HG02571 (cell line): ENCODE results near the gene NOSTRIN.
"Not testable (repeated sequence)": the region's sequence is repeated elsewhere in the genome, so short reads cannot be mapped to it uniquely, and the experiment has no call there.

Experiments
- ATAC-seq: cut with Tn5 transposase; IDR thresholded peaks from one replicate; pipeline ENCODE4 v1.9.1; 2021; ENCODE audit warnings: mild to moderate bottlenecking, moderate library complexity; ENCODE audit not compliant: unreplicated experiment

The NOSTRIN gene

GRCh38 chr2:168867164-168867563 lies 64.7 kb downstream of the NOSTRIN start:
- ATAC-seq = not testable (repeated sequence)

DNA sequence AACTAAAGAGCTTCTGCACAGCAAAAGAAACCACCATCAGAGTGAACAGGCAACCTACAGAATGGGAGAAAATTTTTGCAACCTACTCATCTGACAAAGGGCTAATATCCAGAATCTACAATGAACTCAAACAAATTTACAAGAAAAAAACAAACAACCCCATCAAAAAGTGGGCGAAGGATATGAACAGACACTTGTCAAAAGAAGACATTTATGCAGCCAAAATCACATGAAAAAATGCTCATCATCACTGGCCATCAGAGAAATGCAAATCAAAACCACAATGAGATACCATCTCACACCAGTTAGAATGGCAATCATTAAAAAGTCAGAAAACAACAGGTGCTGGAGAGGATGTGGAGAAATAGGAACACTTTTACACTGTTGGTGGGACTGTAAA lies 67.9 kb downstream of the NOSTRIN start:
- not testable (repeated sequence) for ATAC-seq

- ATAC-seq = not testable (repeated sequence)
Measured at GRCh38 chr2:168870824-168871223, 68.4 kb downstream of the NOSTRIN start.

- ATAC-seq = no peak
Measured at GRCh38 chr2:168874368-168875054, 72.1 kb downstream of the NOSTRIN start.

DNA sequence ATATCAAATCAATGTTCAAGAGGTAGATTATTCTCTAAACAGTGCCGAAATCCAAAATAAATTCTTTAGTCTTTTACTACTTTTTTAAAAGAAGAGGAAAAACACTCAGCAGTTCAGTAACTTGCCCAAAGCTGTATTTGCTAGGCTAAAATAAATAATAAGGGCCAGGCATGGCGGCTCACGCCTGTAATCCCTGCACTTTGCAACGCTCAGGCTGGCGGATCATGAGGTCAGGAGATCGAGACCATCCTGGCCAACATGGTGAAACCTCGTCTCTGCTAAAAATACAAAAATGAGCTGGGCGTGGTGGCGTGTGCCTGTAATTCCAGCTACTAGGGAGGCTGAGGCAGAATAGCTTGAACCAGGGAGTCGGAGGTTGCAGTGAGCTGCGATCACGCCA lies 79.7 kb downstream of the NOSTRIN start:
- not testable (repeated sequence) for ATAC-seq

DNA sequence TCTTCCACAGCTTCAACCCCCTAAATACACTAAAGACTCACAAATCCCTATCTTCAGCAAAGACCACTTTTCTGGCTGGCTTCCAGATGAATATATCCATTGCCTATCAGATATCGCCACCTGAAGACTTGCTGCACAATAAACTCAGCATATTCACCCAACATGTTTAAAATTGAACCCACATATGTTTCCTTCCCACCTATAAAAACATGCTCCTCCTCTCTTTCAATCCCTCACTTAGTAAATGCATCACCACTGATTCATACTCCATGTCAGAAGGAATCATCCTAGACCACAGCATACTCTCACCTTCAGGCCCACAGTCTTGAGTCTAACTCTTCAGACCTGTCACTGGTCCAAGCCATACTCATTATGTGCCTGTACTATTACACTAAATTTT lies 82.5 kb downstream of the NOSTRIN start:
- ATAC-seq = no peak

GRCh38 chr2:168889635-168890005 lies 87.2 kb downstream of the NOSTRIN start:
- no peak for ATAC-seq

GRCh38 chr2:168890006-168890782 lies 87.8 kb downstream of the NOSTRIN start, which contains the start of gene SPC25:
Gene SPC25 (minus strand): TSS chr2:168890430. CDS start chr2:168889519, 911 bp downstream.
- peak; percentile 100 for ATAC-seq

DNA sequence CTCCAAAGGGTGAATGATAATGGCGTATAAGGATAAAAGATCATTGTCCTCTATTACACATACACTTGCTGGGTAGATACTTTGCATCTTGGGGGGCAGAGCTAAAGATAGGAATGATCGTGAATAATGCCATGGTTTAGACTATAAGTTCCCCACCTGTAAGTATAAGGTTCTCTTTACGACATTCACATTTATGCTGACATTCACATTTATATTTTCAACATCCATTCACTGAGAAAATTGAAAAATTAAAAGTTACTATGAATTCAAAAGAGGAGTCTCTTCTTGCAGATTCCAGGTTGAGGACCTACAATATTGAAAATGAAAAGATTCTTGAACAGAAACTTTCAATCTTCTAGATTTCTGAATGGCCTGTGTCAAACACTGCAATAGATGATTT lies 89.9 kb downstream of the NOSTRIN start:
- ATAC-seq = no peak

GRCh38 chr2:168894101-168894500 lies 91.7 kb downstream of the NOSTRIN start:
- no peak for ATAC-seq

GRCh38 chr2:168894720-168895119 lies 92.3 kb downstream of the NOSTRIN start:
- no peak for ATAC-seq

- ATAC-seq = no peak
Measured at GRCh38 chr2:168895771-168896170, 93.3 kb downstream of the NOSTRIN start.

GRCh38 chr2:168896783-168897182 lies 94.3 kb downstream of the NOSTRIN start:
- ATAC-seq = no peak

DNA sequence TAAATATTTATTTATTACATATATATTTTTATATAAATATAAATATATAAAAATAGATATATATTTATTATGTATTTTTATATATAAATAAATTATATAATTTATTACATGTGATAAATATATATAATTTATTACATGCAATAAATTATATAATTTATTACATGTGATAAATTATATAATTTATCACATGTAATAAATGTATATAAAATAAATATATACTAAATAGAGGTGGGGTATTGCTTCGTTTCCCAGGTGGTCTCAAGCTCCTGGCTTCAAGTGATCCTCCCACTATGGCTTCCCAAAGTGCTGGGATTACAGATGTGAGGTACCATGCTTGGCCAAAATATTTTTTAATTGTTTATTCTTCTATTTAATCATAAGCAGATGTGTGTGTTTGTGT lies 95.0 kb downstream of the NOSTRIN start:
- ATAC-seq = no peak

DNA sequence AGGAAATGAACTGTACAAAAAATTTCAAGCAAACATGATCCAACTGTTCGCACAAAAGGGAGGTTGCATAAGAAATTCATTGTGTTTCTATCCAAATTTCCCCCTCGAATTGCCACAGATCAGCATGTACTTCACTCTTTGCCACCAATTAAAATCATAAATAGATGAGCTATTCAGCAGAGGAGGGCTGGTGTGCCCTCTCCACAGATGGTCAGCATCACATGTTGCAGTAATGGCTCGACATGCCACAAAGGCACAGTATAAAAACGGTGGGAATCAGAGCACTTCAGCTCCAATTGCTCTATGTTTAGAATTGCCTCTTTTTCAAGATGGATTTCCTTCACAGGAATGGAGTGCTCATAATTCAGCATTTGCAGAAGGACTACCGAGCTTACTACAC lies 98.6 kb downstream of the NOSTRIN start, which contains the start of gene G6PC2:
TSS of gene G6PC2 (plus strand) at position 289 of the 400 bp plus-strand sequence. CDS start at position 330, 41 bp downstream.
- no peak for ATAC-seq

- ATAC-seq = no peak
Measured at GRCh38 chr2:168903888-168904287, 101.5 kb downstream of the NOSTRIN start.

GRCh38 chr2:168904358-168904757 lies 101.9 kb downstream of the NOSTRIN start:
- no peak for ATAC-seq

DNA sequence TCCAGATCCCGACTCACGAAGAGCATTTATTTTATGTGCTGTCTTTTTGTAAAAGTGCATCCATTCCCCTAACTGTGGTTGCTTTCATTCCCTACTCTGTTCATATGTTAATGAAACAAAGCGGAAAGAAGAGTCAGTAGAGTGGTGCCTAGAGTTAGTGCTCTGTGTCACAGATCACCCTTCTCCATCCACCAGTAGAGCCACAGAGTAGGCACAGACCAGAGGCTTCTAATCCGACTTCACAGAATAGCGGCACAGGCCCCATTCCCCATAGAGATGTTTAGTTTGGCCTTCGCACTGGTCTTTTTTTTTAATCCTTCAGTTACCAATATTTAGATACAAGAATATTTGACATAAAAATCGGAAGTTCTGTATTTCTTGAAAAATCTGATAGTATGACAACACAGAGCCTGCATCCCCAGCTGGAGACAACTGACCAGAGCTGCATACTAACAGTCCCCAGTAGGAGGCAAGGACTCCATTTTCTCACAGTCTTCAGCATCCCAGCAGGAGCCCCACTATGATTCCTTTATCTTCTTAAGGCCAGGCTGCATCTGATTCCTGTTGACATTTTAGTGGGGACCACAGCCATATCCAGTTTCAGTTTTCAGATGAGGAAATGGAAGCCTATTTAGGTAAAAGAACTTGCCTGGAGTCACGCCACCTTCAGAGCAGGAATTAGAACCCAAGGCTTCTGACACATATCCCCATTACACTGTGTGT lies 105.7 kb downstream of the NOSTRIN start:
- no peak for ATAC-seq

DNA sequence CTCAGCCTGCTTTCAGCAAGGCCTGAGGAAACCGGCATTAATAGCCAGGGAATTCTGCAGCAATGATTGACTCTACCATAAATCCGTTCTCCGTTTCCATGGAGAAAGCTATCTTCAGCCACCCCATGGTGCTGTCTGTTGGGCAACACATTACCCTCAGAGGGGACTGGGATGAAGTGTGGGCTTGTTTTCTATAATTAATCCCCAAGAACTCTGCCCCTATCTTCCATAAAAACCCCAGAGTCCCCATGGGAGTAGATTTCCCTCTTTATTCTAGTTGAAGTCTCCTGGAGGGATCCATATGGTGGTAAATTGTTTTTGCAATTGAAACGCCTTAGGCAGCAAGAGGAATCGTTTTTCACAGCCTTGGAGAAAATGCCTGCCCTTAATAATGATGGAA lies 107.9 kb downstream of the NOSTRIN start:
- no peak for ATAC-seq

- no peak for ATAC-seq
Measured at GRCh38 chr2:168912466-168912865, 110.0 kb downstream of the NOSTRIN start.

- no peak for ATAC-seq
Measured at GRCh38 chr2:168912901-168913369, 110.5 kb downstream of the NOSTRIN start.
